HG03280 (cell line): Measurements from ENCODE around the gene SAMD4A.

Experiments used
- ATAC-seq: cut with Tn5 transposase; IDR thresholded peaks from one replicate; pipeline ENCODE4 v1.9.1; 2021; ENCODE audit warnings: mild to moderate bottlenecking, moderate library complexity; ENCODE audit not compliant: unreplicated experiment

The SAMD4A gene

GRCh38 chr14:54629635-54630360, 62.9 kb downstream of the SAMD4A start:
- no peak for ATAC-seq

GRCh38 chr14:54631016-54631415, 64.1 kb downstream of the SAMD4A start:
- no peak for ATAC-seq

GRCh38 chr14:54632452-54632851, 65.5 kb downstream of the SAMD4A start:
- ATAC-seq: no peak

GRCh38 chr14:54633076-54633475, 66.1 kb downstream of the SAMD4A start:
- ATAC-seq: no peak

GRCh38 chr14:54637270-54638134, 70.6 kb downstream of the SAMD4A start:
- no peak for ATAC-seq

- ATAC-seq: no peak
Measured at GRCh38 chr14:54638135-54638446, 71.2 kb downstream of the SAMD4A start.

- no peak for ATAC-seq
Measured at GRCh38 chr14:54639611-54640010, 72.7 kb downstream of the SAMD4A start.

GRCh38 chr14:54640506-54640905, 73.6 kb downstream of the SAMD4A start:
- ATAC-seq: no peak

- ATAC-seq: no peak
Measured at GRCh38 chr14:54642121-54642520, 75.2 kb downstream of the SAMD4A start.

GRCh38 chr14:54642801-54643695, 76.1 kb downstream of the SAMD4A start:
- no peak for ATAC-seq

GRCh38 chr14:54643696-54644176, 76.8 kb downstream of the SAMD4A start:
- ATAC-seq: no peak

GRCh38 chr14:54645639-54646038, 78.7 kb downstream of the SAMD4A start:
- ATAC-seq: no peak

GRCh38 chr14:54646626-54647025, 79.7 kb downstream of the SAMD4A start:
- ATAC-seq: no peak

- ATAC-seq: no peak
Measured at GRCh38 chr14:54647378-54647777, 80.5 kb downstream of the SAMD4A start.

GRCh38 chr14:54649056-54649455, 82.1 kb downstream of the SAMD4A start:
- ATAC-seq: no peak

- no peak for ATAC-seq
Measured at GRCh38 chr14:54650331-54650958, 83.5 kb downstream of the SAMD4A start.

- ATAC-seq: no peak
Measured at GRCh38 chr14:54650959-54651351, 84.0 kb downstream of the SAMD4A start.

GRCh38 chr14:54651649-54652048, 84.7 kb downstream of the SAMD4A start:
- ATAC-seq: no peak

GRCh38 chr14:54652188-54652587, 85.3 kb downstream of the SAMD4A start:
- no peak for ATAC-seq

GRCh38 chr14:54652605-54653052, 85.7 kb downstream of the SAMD4A start:
- ATAC-seq: no peak
